ENCODE results near the gene RHEBL1.
A peak's percentile ranks its signal among the peaks of the same experiment; 100 is the strongest.

The RHEBL1 gene

GRCh38 chr12:49069507-49070346, at the start of gene RHEBL1:
TSS of gene RHEBL1 (minus strand) at chr12:49069979. CDS start at chr12:49069785, 194 bp downstream.
- peaks cover 14% of the 10 kb centered on the region for H3K27me3 ChIP-seq (ENCODE audit: control insufficient read depth, insufficient read depth, low read length)
- H3K36me3 ChIP-seq (ENCODE audit: control insufficient read depth, insufficient read depth, low read length) = no peaks in the 10 kb centered on the region
- no peaks in the 10 kb centered on the region for H3K9me3 ChIP-seq (ENCODE audit: control insufficient read depth, insufficient read depth, low read length)
- peak within 1 kb of the TSS; percentile 21; the same call in 1 of the 2 replicates for H3K9ac ChIP-seq (ENCODE audit: low read depth, low read length)
- peaks cover 5% of the 10 kb centered on the region for H3K4me1 ChIP-seq (ENCODE audit: control insufficient read depth, insufficient read depth, low read length)
- peak within 1 kb of the TSS; percentile 66 for H3K27ac ChIP-seq (ENCODE audit: low read depth, low read length)
- peak within 1 kb of the TSS; percentile 87 for H3K4me3 ChIP-seq (ENCODE audit: low read depth, low read length)

- Histone ChIP-seq H3K9ac (ENCODE audit: low read depth, low read length) (no peak overlapping the region), H3K4me3 (ENCODE audit: low read depth, low read length) (peak overlapping the region; percentile 89), H3K27ac (ENCODE audit: low read depth, low read length) (peak overlapping the region; percentile 36), H3K36me3 (ENCODE audit: control insufficient read depth, insufficient read depth, low read length) (peaks cover 9% of the 10 kb centered on the region), H3K4me1 (ENCODE audit: control insufficient read depth, insufficient read depth, low read length) (peaks cover 9% of the 10 kb centered on the region), H3K9me3 (ENCODE audit: control insufficient read depth, insufficient read depth, low read length) (no peaks in the 10 kb centered on the region), H3K27me3 (ENCODE audit: control insufficient read depth, insufficient read depth, low read length) (no peaks in the 10 kb centered on the region)
These were observed 41.4 kb upstream of the RHEBL1 start for GRCh38 chr12:49111206-49111605.

GRCh38 chr12:49110464-49111155, 40.8 kb upstream of the RHEBL1 start, which contains the start of gene LMBR1L:
TSS of gene LMBR1L (minus strand) at chr12:49110847. CDS start at chr12:49110555, 292 bp downstream.
- H3K9ac ChIP-seq (ENCODE audit: low read depth, low read length) = peak within 1 kb of the TSS; percentile 57
- no peaks in the 10 kb centered on the region for H3K27me3 ChIP-seq (ENCODE audit: control insufficient read depth, insufficient read depth, low read length)
- H3K4me3 ChIP-seq (ENCODE audit: low read depth, low read length) = peak within 1 kb of the TSS; percentile 89
- peak within 1 kb of the TSS; percentile 90 for H3K27ac ChIP-seq (ENCODE audit: low read depth, low read length)
- H3K9me3 ChIP-seq (ENCODE audit: control insufficient read depth, insufficient read depth, low read length) = no peaks in the 10 kb centered on the region
- peaks cover 15% of the 10 kb centered on the region for H3K36me3 ChIP-seq (ENCODE audit: control insufficient read depth, insufficient read depth, low read length)
- H3K4me1 ChIP-seq (ENCODE audit: control insufficient read depth, insufficient read depth, low read length) = peaks cover 9% of the 10 kb centered on the region

GRCh38 chr12:49109641-49110463, 40.1 kb upstream of the RHEBL1 start:
- Histone ChIP-seq H3K27me3 (ENCODE audit: control insufficient read depth, insufficient read depth, low read length) (no peaks in the 10 kb centered on the region), H3K4me3 (ENCODE audit: low read depth, low read length) (peak overlapping the region; percentile 89), H3K36me3 (ENCODE audit: control insufficient read depth, insufficient read depth, low read length) (peaks cover 18% of the 10 kb centered on the region), H3K4me1 (ENCODE audit: control insufficient read depth, insufficient read depth, low read length) (peaks cover 9% of the 10 kb centered on the region), H3K27ac (ENCODE audit: low read depth, low read length) (peak overlapping the region; percentile 90), H3K9me3 (ENCODE audit: control insufficient read depth, insufficient read depth, low read length) (no peaks in the 10 kb centered on the region), H3K9ac (ENCODE audit: low read depth, low read length) (peak overlapping the region; percentile 57)

DNA sequence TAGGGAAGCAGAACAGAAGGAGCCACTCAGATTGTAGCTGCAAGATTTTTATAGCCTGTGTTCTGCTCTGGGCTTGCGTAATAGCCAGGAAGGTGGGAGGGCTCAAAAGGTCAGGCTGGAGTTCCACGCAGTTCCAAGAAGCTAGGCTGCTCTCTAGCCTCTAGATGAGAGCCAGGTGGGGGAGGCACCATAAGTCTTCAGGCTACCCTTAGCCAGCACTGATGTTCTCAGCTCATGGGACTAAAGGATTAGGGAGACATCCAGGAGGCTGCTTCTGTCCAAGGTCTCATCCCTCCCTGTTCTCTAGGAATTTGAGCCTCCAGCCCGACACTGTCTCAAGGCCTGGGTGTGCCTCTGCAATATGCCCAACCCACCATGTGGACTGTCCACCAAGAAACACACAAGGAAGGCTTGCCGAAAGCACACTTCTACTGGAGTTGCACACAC, 39.2 kb upstream of the RHEBL1 start:
- H3K27ac ChIP-seq (ENCODE audit: low read depth, low read length) = no peak overlapping the region
- H3K36me3 ChIP-seq (ENCODE audit: control insufficient read depth, insufficient read depth, low read length) = peaks cover 25% of the 10 kb centered on the region
- H3K9me3 ChIP-seq (ENCODE audit: control insufficient read depth, insufficient read depth, low read length) = no peaks in the 10 kb centered on the region
- 0 out of 2 replicates have a peak overlapping the region, but pooled peaks have one; percentile 89 for H3K4me3 ChIP-seq (ENCODE audit: low read depth, low read length)
- no peak overlapping the region for H3K9ac ChIP-seq (ENCODE audit: low read depth, low read length)
- peaks cover 9% of the 10 kb centered on the region for H3K4me1 ChIP-seq (ENCODE audit: control insufficient read depth, insufficient read depth, low read length)
- H3K27me3 ChIP-seq (ENCODE audit: control insufficient read depth, insufficient read depth, low read length) = no peaks in the 10 kb centered on the region

GRCh38 chr12:49105504-49106084, 35.8 kb upstream of the RHEBL1 start:
- no peak overlapping the region for H3K4me3 ChIP-seq (ENCODE audit: low read depth, low read length)
- H3K27ac ChIP-seq (ENCODE audit: low read depth, low read length) = no peak overlapping the region
- H3K4me1 ChIP-seq (ENCODE audit: control insufficient read depth, insufficient read depth, low read length) = peaks cover 9% of the 10 kb centered on the region
- no peak overlapping the region for H3K9ac ChIP-seq (ENCODE audit: low read depth, low read length)
- no peaks in the 10 kb centered on the region for H3K9me3 ChIP-seq (ENCODE audit: control insufficient read depth, insufficient read depth, low read length)
- H3K36me3 ChIP-seq (ENCODE audit: control insufficient read depth, insufficient read depth, low read length) = peaks cover 59% of the 10 kb centered on the region
- H3K27me3 ChIP-seq (ENCODE audit: control insufficient read depth, insufficient read depth, low read length) = no peaks in the 10 kb centered on the region

GRCh38 chr12:49104822-49105221, 35.0 kb upstream of the RHEBL1 start:
- peaks cover 66% of the 10 kb centered on the region for H3K36me3 ChIP-seq (ENCODE audit: control insufficient read depth, insufficient read depth, low read length)
- H3K27ac ChIP-seq (ENCODE audit: low read depth, low read length) = no peak overlapping the region
- H3K4me3 ChIP-seq (ENCODE audit: low read depth, low read length) = no peak overlapping the region
- no peaks in the 10 kb centered on the region for H3K9me3 ChIP-seq (ENCODE audit: control insufficient read depth, insufficient read depth, low read length)
- H3K4me1 ChIP-seq (ENCODE audit: control insufficient read depth, insufficient read depth, low read length) = peaks cover 9% of the 10 kb centered on the region
- no peaks in the 10 kb centered on the region for H3K27me3 ChIP-seq (ENCODE audit: control insufficient read depth, insufficient read depth, low read length)
- H3K9ac ChIP-seq (ENCODE audit: low read depth, low read length) = no peak overlapping the region

DNA sequence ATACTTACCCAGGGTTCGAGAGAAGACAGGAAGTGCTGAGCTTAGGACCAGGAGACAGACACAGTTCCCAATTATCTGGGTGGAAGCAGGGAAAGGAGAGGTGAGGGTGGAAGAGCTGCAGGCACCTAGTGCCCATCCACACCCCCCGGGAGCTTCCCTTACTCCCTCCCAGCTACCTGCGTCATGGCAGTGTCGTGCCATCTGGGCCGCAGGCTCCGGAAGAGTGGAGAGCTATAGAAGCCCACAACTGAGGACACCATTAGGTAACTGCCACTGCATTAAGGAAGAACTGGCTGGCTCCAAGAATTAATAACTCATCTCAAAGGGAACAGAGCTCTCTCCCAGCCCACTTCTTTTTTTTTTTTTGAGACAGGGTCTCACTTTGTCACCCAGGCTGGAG, 30.6 kb upstream of the RHEBL1 start:
- Histone ChIP-seq H3K4me1 (ENCODE audit: control insufficient read depth, insufficient read depth, low read length) (no peaks in the 10 kb centered on the region), H3K36me3 (ENCODE audit: control insufficient read depth, insufficient read depth, low read length) (peaks cover 69% of the 10 kb centered on the region), H3K9ac (ENCODE audit: low read depth, low read length) (no peak overlapping the region), H3K9me3 (ENCODE audit: control insufficient read depth, insufficient read depth, low read length) (no peaks in the 10 kb centered on the region), H3K4me3 (ENCODE audit: low read depth, low read length) (no peak overlapping the region), H3K27ac (ENCODE audit: low read depth, low read length) (no peak overlapping the region), H3K27me3 (ENCODE audit: control insufficient read depth, insufficient read depth, low read length) (peaks cover 6% of the 10 kb centered on the region)

DNA sequence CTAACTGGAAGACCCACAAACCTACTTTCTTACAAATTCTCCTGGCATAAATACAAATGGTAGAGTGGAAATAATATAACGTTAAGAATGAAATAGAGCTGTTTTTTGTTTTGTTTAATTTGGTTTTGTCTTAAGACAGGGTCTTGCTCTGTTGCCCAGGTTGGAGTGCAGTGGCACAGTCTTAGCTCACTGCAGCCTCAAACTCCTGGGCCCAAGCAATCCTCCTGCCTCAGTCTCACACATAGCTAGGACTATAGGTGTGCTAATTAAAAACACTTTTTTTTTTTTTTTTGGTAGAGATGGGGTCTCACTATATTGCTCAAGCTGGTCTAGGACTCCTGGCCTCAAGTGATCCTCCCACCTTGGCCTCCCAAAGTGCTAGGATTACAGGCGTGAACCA, 28.9 kb upstream of the RHEBL1 start:
- no peak overlapping the region for H3K4me3 ChIP-seq (ENCODE audit: low read depth, low read length)
- no peak overlapping the region for H3K27ac ChIP-seq (ENCODE audit: low read depth, low read length)
- H3K36me3 ChIP-seq (ENCODE audit: control insufficient read depth, insufficient read depth, low read length) = peaks cover 58% of the 10 kb centered on the region
- H3K9ac ChIP-seq (ENCODE audit: low read depth, low read length) = no peak overlapping the region
- H3K9me3 ChIP-seq (ENCODE audit: control insufficient read depth, insufficient read depth, low read length) = no peaks in the 10 kb centered on the region
- H3K27me3 ChIP-seq (ENCODE audit: control insufficient read depth, insufficient read depth, low read length) = peaks cover 22% of the 10 kb centered on the region
- peaks cover 14% of the 10 kb centered on the region; the same call in 1 of the 2 replicates for H3K4me1 ChIP-seq (ENCODE audit: control insufficient read depth, insufficient read depth, low read length)

DNA sequence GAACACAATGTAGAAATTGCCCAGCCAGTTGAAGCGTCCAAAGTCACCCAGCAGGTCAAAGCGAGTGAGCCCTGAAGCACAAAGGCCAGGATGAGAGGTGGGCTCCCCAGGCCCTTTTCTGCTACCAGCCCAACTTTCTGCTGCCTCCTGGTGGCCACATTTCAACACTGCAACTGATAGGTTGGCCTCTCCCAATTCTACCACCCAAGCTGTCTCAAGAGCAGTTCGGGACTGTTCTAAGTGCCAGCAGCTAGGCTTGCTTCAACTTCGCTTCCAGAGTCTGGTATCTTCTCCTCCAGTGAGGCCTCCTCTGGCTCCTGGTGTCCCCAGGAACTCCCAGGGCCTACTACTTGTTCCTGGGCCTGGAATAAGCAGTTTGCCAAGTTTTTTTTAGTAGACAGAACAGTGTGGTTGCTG, 28.3 kb upstream of the RHEBL1 start:
- Histone ChIP-seq H3K27me3 (ENCODE audit: control insufficient read depth, insufficient read depth, low read length) (peaks cover 29% of the 10 kb centered on the region), H3K4me3 (ENCODE audit: low read depth, low read length) (no peak overlapping the region), H3K9me3 (ENCODE audit: control insufficient read depth, insufficient read depth, low read length) (no peaks in the 10 kb centered on the region), H3K4me1 (ENCODE audit: control insufficient read depth, insufficient read depth, low read length) (peaks cover 17% of the 10 kb centered on the region; the same call in 1 of the 2 replicates), H3K9ac (ENCODE audit: low read depth, low read length) (no peak overlapping the region), H3K27ac (ENCODE audit: low read depth, low read length) (no peak overlapping the region), H3K36me3 (ENCODE audit: control insufficient read depth, insufficient read depth, low read length) (peaks cover 52% of the 10 kb centered on the region)
